D721Med (cell line): Measurements from ENCODE around the gene MGMT.

Source experiments
- DNase-seq: peaks from one replicate; pipeline ENCODE4 v3.0.0; 2011; ENCODE audit warnings: low spot score; ENCODE audit not compliant: insufficient read length
- FAIRE-seq: peaks from 2 replicates; lab custom pipeline; 2011; peaks lifted over from hg19 to GRCh38; lab: Jason Lieb, UNC
- TF ChIP-seq, protein P1 (sequence below): IDR thresholded peaks from 2 replicates; pipeline ENCODE4 v1.5.1; 2012; ENCODE audit warnings: mild to moderate bottlenecking, control low read depth; ENCODE audit not compliant: insufficient read depth; ENCODE audit errors: missing control alignments

The MGMT gene

DNA sequence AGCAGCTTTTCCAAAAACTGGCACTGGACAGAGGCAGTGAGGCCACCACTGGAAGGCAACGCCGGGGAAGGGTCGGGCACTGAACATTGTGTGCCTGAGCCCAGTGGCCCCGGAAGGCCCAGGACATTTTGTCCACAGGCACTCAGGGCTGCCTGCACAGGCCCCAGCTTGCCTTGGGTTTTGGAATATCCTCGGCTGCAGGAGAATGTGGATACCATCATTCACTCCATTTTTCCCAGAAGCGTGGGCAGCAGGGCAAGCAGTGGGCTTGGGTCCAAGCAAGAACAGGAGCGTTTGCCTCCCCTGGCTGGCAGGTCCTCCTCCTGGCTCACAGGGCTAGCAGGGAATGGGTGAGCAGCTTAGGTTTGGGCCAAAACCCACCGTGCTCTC, 349.6 kb downstream of the MGMT start:
- FAIRE-seq (no peak), DNase-seq (no peak)
- TF ChIP-seq, protein P1, sequence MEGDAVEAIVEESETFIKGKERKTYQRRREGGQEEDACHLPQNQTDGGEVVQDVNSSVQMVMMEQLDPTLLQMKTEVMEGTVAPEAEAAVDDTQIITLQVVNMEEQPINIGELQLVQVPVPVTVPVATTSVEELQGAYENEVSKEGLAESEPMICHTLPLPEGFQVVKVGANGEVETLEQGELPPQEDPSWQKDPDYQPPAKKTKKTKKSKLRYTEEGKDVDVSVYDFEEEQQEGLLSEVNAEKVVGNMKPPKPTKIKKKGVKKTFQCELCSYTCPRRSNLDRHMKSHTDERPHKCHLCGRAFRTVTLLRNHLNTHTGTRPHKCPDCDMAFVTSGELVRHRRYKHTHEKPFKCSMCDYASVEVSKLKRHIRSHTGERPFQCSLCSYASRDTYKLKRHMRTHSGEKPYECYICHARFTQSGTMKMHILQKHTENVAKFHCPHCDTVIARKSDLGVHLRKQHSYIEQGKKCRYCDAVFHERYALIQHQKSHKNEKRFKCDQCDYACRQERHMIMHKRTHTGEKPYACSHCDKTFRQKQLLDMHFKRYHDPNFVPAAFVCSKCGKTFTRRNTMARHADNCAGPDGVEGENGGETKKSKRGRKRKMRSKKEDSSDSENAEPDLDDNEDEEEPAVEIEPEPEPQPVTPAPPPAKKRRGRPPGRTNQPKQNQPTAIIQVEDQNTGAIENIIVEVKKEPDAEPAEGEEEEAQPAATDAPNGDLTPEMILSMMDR = no peak
